Measurements from ENCODE around the gene GLS2. TPM values are rescaled to one million over a fixed set of nuclear protein-coding genes. Genes with fewer than 3 reads are reported as not detected.

The GLS2 gene
- polyA plus RNA-seq, 1 donor (not counting 4 experiments of a cell fraction or from before 2014, with no cell fraction given) = 0.87 TPM

GRCh38 chr12:56461235-56462159, 26.5 kb downstream of the GLS2 start:
- no peak for FAIRE-seq

DNA sequence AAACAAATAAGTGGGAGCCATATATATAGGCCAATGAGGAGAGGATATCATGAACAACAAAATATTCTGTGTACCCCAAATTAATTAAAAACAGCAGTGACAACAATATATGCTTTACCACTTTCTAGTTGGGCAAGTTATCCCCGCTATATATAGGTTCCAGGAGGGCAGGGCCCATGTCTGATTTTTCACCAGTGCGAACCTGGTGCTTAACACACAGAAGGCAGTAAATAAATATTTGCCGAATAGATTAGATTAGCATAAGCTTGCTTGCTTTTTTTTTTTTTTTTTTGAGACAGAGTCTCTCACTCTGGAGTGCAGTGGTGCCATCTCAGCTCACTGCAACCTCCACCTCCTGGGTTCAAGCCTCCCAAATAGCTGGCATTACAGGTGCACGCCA, 30.1 kb downstream of the GLS2 start:
- no peak overlapping the region for H3K27ac ChIP-seq (ENCODE audit: control insufficient read depth, insufficient read depth, low read length)
- no peak overlapping the region for H3K4me2 ChIP-seq (ENCODE audit: control insufficient read depth, extremely low read depth, insufficient read depth, low read depth, low read length)
- FAIRE-seq = no peak
- TF ChIP-seq EZH2 (IDR thresholded peaks at IDR 0.05; ENCODE audit: low read length) = no peak
- TF ChIP-seq, protein P1, sequence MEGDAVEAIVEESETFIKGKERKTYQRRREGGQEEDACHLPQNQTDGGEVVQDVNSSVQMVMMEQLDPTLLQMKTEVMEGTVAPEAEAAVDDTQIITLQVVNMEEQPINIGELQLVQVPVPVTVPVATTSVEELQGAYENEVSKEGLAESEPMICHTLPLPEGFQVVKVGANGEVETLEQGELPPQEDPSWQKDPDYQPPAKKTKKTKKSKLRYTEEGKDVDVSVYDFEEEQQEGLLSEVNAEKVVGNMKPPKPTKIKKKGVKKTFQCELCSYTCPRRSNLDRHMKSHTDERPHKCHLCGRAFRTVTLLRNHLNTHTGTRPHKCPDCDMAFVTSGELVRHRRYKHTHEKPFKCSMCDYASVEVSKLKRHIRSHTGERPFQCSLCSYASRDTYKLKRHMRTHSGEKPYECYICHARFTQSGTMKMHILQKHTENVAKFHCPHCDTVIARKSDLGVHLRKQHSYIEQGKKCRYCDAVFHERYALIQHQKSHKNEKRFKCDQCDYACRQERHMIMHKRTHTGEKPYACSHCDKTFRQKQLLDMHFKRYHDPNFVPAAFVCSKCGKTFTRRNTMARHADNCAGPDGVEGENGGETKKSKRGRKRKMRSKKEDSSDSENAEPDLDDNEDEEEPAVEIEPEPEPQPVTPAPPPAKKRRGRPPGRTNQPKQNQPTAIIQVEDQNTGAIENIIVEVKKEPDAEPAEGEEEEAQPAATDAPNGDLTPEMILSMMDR (optimal IDR thresholded peaks at IDR 0.05 in 1 of 3, IDR thresholded peaks at IDR 0.05 in 1 of 3, conservative IDR thresholded peaks at IDR 0.05 in 1 of 3; ENCODE audit: extremely low read depth in 1 of 3, insufficient read depth in 2 of 3, low read length in 3 of 3) = no peak
- dilution Hi-C loops (cut with MboI; ENCODE audit: extremely low pct_ligation_motif_present, low sequenced_read_pairs) = no loop called here
- no peaks in the 10 kb centered on the region for H3K9me3 ChIP-seq (ENCODE audit: control insufficient read depth, low read depth, low read length)
- H4K20me1 ChIP-seq (ENCODE audit: control insufficient read depth, extremely low read depth, insufficient read depth, low read length) = no peaks in the 10 kb centered on the region
- H3K79me2 ChIP-seq (ENCODE audit: control insufficient read depth, insufficient read depth, low read length) = no peaks in the 10 kb centered on the region
- H3K4me1 ChIP-seq (ENCODE audit: control insufficient read depth, extremely low read depth, insufficient read depth, low read length) = no peaks in the 10 kb centered on the region
- peaks cover 3% of the 10 kb centered on the region for H3K27me3 ChIP-seq (ENCODE audit: control insufficient read depth, extremely low read depth, insufficient read depth, low read length)
- H3K4me3 ChIP-seq (ENCODE audit: control insufficient read depth in 2 of 3, extremely low read depth in 1 of 3, insufficient read depth in 2 of 3, low read depth in 1 of 3, low read length in 3 of 3) = no peak overlapping the region
- H3K9ac ChIP-seq (ENCODE audit: control insufficient read depth, extremely low read depth, insufficient read depth, low read length) = no peak overlapping the region
- H3K9me1 ChIP-seq (ENCODE audit: control insufficient read depth, extremely low read depth, insufficient read depth, low read length) = no peaks in the 10 kb centered on the region
- H3K36me3 ChIP-seq (ENCODE audit: control insufficient read depth in 2 of 2, extremely low read depth in 1 of 2, insufficient read depth in 2 of 2, low read length in 2 of 2) = no peaks in the 10 kb centered on the region
- no peak for DNase-seq (ENCODE audit: low read depth, low spot score)
- H2AFZ ChIP-seq (ENCODE audit: control insufficient read depth, low read length) = no peak overlapping the region

More at GRCh38 chr12:56461235-56462159, 26.5 kb downstream of the GLS2 start:
- Histone ChIP-seq H3K36me3 (ENCODE audit: control insufficient read depth in 2 of 2, extremely low read depth in 1 of 2, insufficient read depth in 2 of 2, low read length in 2 of 2) (no peaks in the 10 kb centered on the region), H3K9ac (ENCODE audit: control insufficient read depth, extremely low read depth, insufficient read depth, low read length) (no peak overlapping the region), H3K27ac (ENCODE audit: control insufficient read depth, insufficient read depth, low read length) (no peak overlapping the region), H3K4me3 (ENCODE audit: control insufficient read depth in 2 of 3, extremely low read depth in 1 of 3, insufficient read depth in 2 of 3, low read depth in 1 of 3, low read length in 3 of 3) (no peak overlapping the region), H3K4me2 (ENCODE audit: control insufficient read depth, extremely low read depth, insufficient read depth, low read depth, low read length) (no peak overlapping the region), H3K9me1 (ENCODE audit: control insufficient read depth, extremely low read depth, insufficient read depth, low read length) (no peaks in the 10 kb centered on the region), H4K20me1 (ENCODE audit: control insufficient read depth, extremely low read depth, insufficient read depth, low read length) (no peaks in the 10 kb centered on the region), H3K9me3 (ENCODE audit: control insufficient read depth, low read depth, low read length) (no peaks in the 10 kb centered on the region), H3K4me1 (ENCODE audit: control insufficient read depth, extremely low read depth, insufficient read depth, low read length) (no peaks in the 10 kb centered on the region), H2AFZ (ENCODE audit: control insufficient read depth, low read length) (no peak overlapping the region), H3K27me3 (ENCODE audit: control insufficient read depth, extremely low read depth, insufficient read depth, low read length) (no peaks in the 10 kb centered on the region), H3K79me2 (ENCODE audit: control insufficient read depth, insufficient read depth, low read length) (no peaks in the 10 kb centered on the region)
- no peak for DNase-seq (ENCODE audit: low read depth, low spot score)
- TF ChIP-seq, protein P1 (optimal IDR thresholded peaks at IDR 0.05 in 1 of 3, IDR thresholded peaks at IDR 0.05 in 1 of 3, conservative IDR thresholded peaks at IDR 0.05 in 1 of 3; ENCODE audit: extremely low read depth in 1 of 3, insufficient read depth in 2 of 3, low read length in 3 of 3) = no peak
- no peak for TF ChIP-seq EZH2 (IDR thresholded peaks at IDR 0.05; ENCODE audit: low read length)
- dilution Hi-C loops (cut with MboI; ENCODE audit: extremely low pct_ligation_motif_present, low sequenced_read_pairs) = no loop called here

Data from keratinocyte (primary cell).